ENCODE measurements around the gene TTC23.

TTC23 gene

GRCh38 chr15:99134317-99134821, 115.0 kb downstream of the TTC23 start:
- DNase-seq: no peak

GRCh38 chr15:99132634-99133287, 116.6 kb downstream of the TTC23 start:
- no peak for DNase-seq

- no peak for DNase-seq
Observed at GRCh38 chr15:99132122-99132521, 117.3 kb downstream of the TTC23 start.

- no peak for DNase-seq
Observed at GRCh38 chr15:99131441-99132023, 117.8 kb downstream of the TTC23 start.

GRCh38 chr15:99130765-99131440, 118.5 kb downstream of the TTC23 start:
- DNase-seq: no peak

- no peak for DNase-seq
Observed at GRCh38 chr15:99130314-99130713, 119.1 kb downstream of the TTC23 start.

- DNase-seq: no peak
Observed at GRCh38 chr15:99129644-99130043, 119.7 kb downstream of the TTC23 start.

GRCh38 chr15:99128411-99128810, 121.0 kb downstream of the TTC23 start:
- DNase-seq: no peak

GRCh38 chr15:99127773-99128172, 121.6 kb downstream of the TTC23 start:
- no peak for DNase-seq

GRCh38 chr15:99126930-99127329, 122.5 kb downstream of the TTC23 start:
- no peak for DNase-seq

GRCh38 chr15:99126131-99126588, 123.2 kb downstream of the TTC23 start:
- no peak for DNase-seq

GRCh38 chr15:99125061-99125891, 124.1 kb downstream of the TTC23 start:
- DNase-seq: no peak

GRCh38 chr15:99124641-99125040, 124.7 kb downstream of the TTC23 start:
- no peak for DNase-seq

- DNase-seq: peak; percentile 92
Observed at GRCh38 chr15:99123713-99124451, 125.5 kb downstream of the TTC23 start.

GRCh38 chr15:99122831-99123712, 126.3 kb downstream of the TTC23 start:
- DNase-seq: no peak

- no peak for DNase-seq
Observed at GRCh38 chr15:99121691-99122410, 127.5 kb downstream of the TTC23 start.

GRCh38 chr15:99121207-99121606, 128.2 kb downstream of the TTC23 start:
- DNase-seq: no peak

- no peak for DNase-seq
Observed at GRCh38 chr15:99120050-99120777, 129.2 kb downstream of the TTC23 start.

- no peak for DNase-seq
Observed at GRCh38 chr15:99118801-99119546, 130.4 kb downstream of the TTC23 start.
